Measurements from ENCODE around the gene TFCP2L1. TPM values are rescaled to one million over a fixed set of nuclear protein-coding genes. Genes with fewer than 3 reads are reported as not detected.

Gene TFCP2L1
- total RNA-seq, 2 donors from 2014 or later: 0.02 TPM; not detected in 1

- Mint-ChIP-seq H3K36me3 (ENCODE audit: low read depth) (no peaks in the 10 kb centered on the region), H3K4me3 (no peak overlapping the region), H3K4me1 (no peaks in the 10 kb centered on the region), H3K27ac (no peak overlapping the region), H3K27me3 (peaks cover 32% of the 10 kb centered on the region)
- H3K9me3 ChIP-seq (ENCODE audit: control insufficient read depth, low read length, poor library complexity, severe bottlenecking): no peaks in the 10 kb centered on the region
- no peak for DNase-seq
- ATAC-seq: no peak
Measured at GRCh38 chr2:121240436-121240835, 44.6 kb downstream of the TFCP2L1 start.

- H3K4me3 Mint-ChIP-seq: no peak overlapping the region
- H3K27ac Mint-ChIP-seq: no peak overlapping the region
- peaks cover 32% of the 10 kb centered on the region for H3K27me3 Mint-ChIP-seq
- ATAC-seq (no peak), DNase-seq (no peak)
- H3K9me3 ChIP-seq (ENCODE audit: control insufficient read depth, low read length, poor library complexity, severe bottlenecking): no peaks in the 10 kb centered on the region
- H3K4me1 Mint-ChIP-seq: no peaks in the 10 kb centered on the region
- H3K36me3 Mint-ChIP-seq (ENCODE audit: low read depth): no peaks in the 10 kb centered on the region
Measured at GRCh38 chr2:121239969-121240368, 45.0 kb downstream of the TFCP2L1 start.

- DNase-seq (no peak), ATAC-seq (no peak)
- Mint-ChIP-seq H3K4me1 (no peaks in the 10 kb centered on the region), H3K27ac (no peak overlapping the region), H3K27me3 (peaks cover 32% of the 10 kb centered on the region), H3K4me3 (no peak overlapping the region), H3K36me3 (ENCODE audit: low read depth) (no peaks in the 10 kb centered on the region)
- no peaks in the 10 kb centered on the region for H3K9me3 ChIP-seq (ENCODE audit: control insufficient read depth, low read length, poor library complexity, severe bottlenecking)
Measured at GRCh38 chr2:121239471-121239870, 45.5 kb downstream of the TFCP2L1 start.

- no peaks in the 10 kb centered on the region for H3K4me1 Mint-ChIP-seq
- no peak overlapping the region for H3K27ac Mint-ChIP-seq
- DNase-seq (no peak), ATAC-seq (no peak)
- peaks cover 32% of the 10 kb centered on the region for H3K27me3 Mint-ChIP-seq
- no peak overlapping the region for H3K4me3 Mint-ChIP-seq
- H3K36me3 Mint-ChIP-seq (ENCODE audit: low read depth): no peaks in the 10 kb centered on the region
- H3K9me3 ChIP-seq (ENCODE audit: control insufficient read depth, low read length, poor library complexity, severe bottlenecking): no peaks in the 10 kb centered on the region
Measured at GRCh38 chr2:121238828-121239227, 46.2 kb downstream of the TFCP2L1 start.

GRCh38 chr2:121237980-121238665 is 46.9 kb downstream of the TFCP2L1 start:
- Mint-ChIP-seq H3K4me1 (no peaks in the 10 kb centered on the region), H3K4me3 (no peak overlapping the region), H3K36me3 (ENCODE audit: low read depth) (no peaks in the 10 kb centered on the region), H3K27ac (no peak overlapping the region), H3K27me3 (peaks cover 32% of the 10 kb centered on the region)
- no peak for ATAC-seq
- DNase-seq: no peak
- no peaks in the 10 kb centered on the region for H3K9me3 ChIP-seq (ENCODE audit: control insufficient read depth, low read length, poor library complexity, severe bottlenecking)

GRCh38 chr2:121237336-121237979 is 47.5 kb downstream of the TFCP2L1 start:
- Mint-ChIP-seq H3K27ac (no peak overlapping the region), H3K27me3 (peaks cover 34% of the 10 kb centered on the region), H3K4me1 (no peaks in the 10 kb centered on the region), H3K4me3 (no peak overlapping the region), H3K36me3 (ENCODE audit: low read depth) (no peaks in the 10 kb centered on the region)
- ATAC-seq (no peak), DNase-seq (no peak)
- H3K9me3 ChIP-seq (ENCODE audit: control insufficient read depth, low read length, poor library complexity, severe bottlenecking): no peaks in the 10 kb centered on the region

- H3K4me3 Mint-ChIP-seq: no peak overlapping the region
- DNase-seq (no peak), ATAC-seq (no peak)
Measured at GRCh38 chr2:121236650-121237180, 48.3 kb downstream of the TFCP2L1 start.

GRCh38 chr2:121236101-121236640 is 48.8 kb downstream of the TFCP2L1 start:
- Mint-ChIP-seq H3K4me3 (no peak overlapping the region), H3K36me3 (ENCODE audit: low read depth) (no peaks in the 10 kb centered on the region), H3K4me1 (no peaks in the 10 kb centered on the region), H3K27ac (no peak overlapping the region), H3K27me3 (peaks cover 43% of the 10 kb centered on the region)
- ATAC-seq (no peak), DNase-seq (no peak)
- no peaks in the 10 kb centered on the region for H3K9me3 ChIP-seq (ENCODE audit: control insufficient read depth, low read length, poor library complexity, severe bottlenecking)

More at GRCh38 chr2:121236650-121237180, 48.3 kb downstream of the TFCP2L1 start:
- Mint-ChIP-seq H3K36me3 (ENCODE audit: low read depth) (no peaks in the 10 kb centered on the region), H3K4me1 (no peaks in the 10 kb centered on the region), H3K27me3 (peaks cover 37% of the 10 kb centered on the region), H3K27ac (no peak overlapping the region)
- H3K9me3 ChIP-seq (ENCODE audit: control insufficient read depth, low read length, poor library complexity, severe bottlenecking): no peaks in the 10 kb centered on the region

- H3K4me3 Mint-ChIP-seq: no peak overlapping the region
- DNase-seq (no peak), ATAC-seq (no peak)
- H3K9me3 ChIP-seq (ENCODE audit: control insufficient read depth, low read length, poor library complexity, severe bottlenecking): no peaks in the 10 kb centered on the region
- H3K27me3 Mint-ChIP-seq: peaks cover 43% of the 10 kb centered on the region
- no peak overlapping the region for H3K27ac Mint-ChIP-seq
- no peaks in the 10 kb centered on the region for H3K36me3 Mint-ChIP-seq (ENCODE audit: low read depth)
- no peaks in the 10 kb centered on the region for H3K4me1 Mint-ChIP-seq
Measured at GRCh38 chr2:121235542-121235941, 49.5 kb downstream of the TFCP2L1 start.

- Mint-ChIP-seq H3K27me3 (peaks cover 43% of the 10 kb centered on the region), H3K27ac (no peak overlapping the region), H3K4me1 (no peaks in the 10 kb centered on the region), H3K36me3 (ENCODE audit: low read depth) (no peaks in the 10 kb centered on the region), H3K4me3 (no peak overlapping the region)
- no peaks in the 10 kb centered on the region for H3K9me3 ChIP-seq (ENCODE audit: control insufficient read depth, low read length, poor library complexity, severe bottlenecking)
- DNase-seq (no peak), ATAC-seq (no peak)
Measured at GRCh38 chr2:121234791-121235190, 50.2 kb downstream of the TFCP2L1 start.

- no peak for ATAC-seq
- DNase-seq: no peak
- no peaks in the 10 kb centered on the region for H3K9me3 ChIP-seq (ENCODE audit: control insufficient read depth, low read length, poor library complexity, severe bottlenecking)
- H3K4me1 Mint-ChIP-seq: no peaks in the 10 kb centered on the region
- no peak overlapping the region for H3K27ac Mint-ChIP-seq
- H3K27me3 Mint-ChIP-seq: peaks cover 38% of the 10 kb centered on the region
- no peak overlapping the region for H3K4me3 Mint-ChIP-seq
- H3K36me3 Mint-ChIP-seq (ENCODE audit: low read depth): no peaks in the 10 kb centered on the region
Measured at GRCh38 chr2:121234144-121234543, 50.9 kb downstream of the TFCP2L1 start.

- Mint-ChIP-seq H3K36me3 (ENCODE audit: low read depth) (no peaks in the 10 kb centered on the region), H3K27me3 (peaks cover 34% of the 10 kb centered on the region), H3K4me3 (no peak overlapping the region), H3K27ac (no peak overlapping the region), H3K4me1 (no peaks in the 10 kb centered on the region)
- no peak for DNase-seq
- no peak for ATAC-seq
- H3K9me3 ChIP-seq (ENCODE audit: control insufficient read depth, low read length, poor library complexity, severe bottlenecking): no peaks in the 10 kb centered on the region
Measured at GRCh38 chr2:121233486-121234110, 51.4 kb downstream of the TFCP2L1 start.

- peaks cover 26% of the 10 kb centered on the region for H3K27me3 Mint-ChIP-seq
- H3K4me3 Mint-ChIP-seq: no peak overlapping the region
- no peaks in the 10 kb centered on the region for H3K36me3 Mint-ChIP-seq (ENCODE audit: low read depth)
- no peak overlapping the region for H3K27ac Mint-ChIP-seq
- DNase-seq: no peak
- no peaks in the 10 kb centered on the region for H3K9me3 ChIP-seq (ENCODE audit: control insufficient read depth, low read length, poor library complexity, severe bottlenecking)
- ATAC-seq: no peak
- H3K4me1 Mint-ChIP-seq: no peaks in the 10 kb centered on the region
Measured at GRCh38 chr2:121232626-121233265, 52.3 kb downstream of the TFCP2L1 start.

Measured in T-helper 17 cell (primary cell).